ENCODE data around the gene VKORC1L1.
"Not testable (repeated sequence)": the region's sequence is repeated elsewhere in the genome, so short reads cannot be mapped to it uniquely, and the experiment has no call there.

Gene VKORC1L1

GRCh38 chr7:65872776-65873581, at the start of gene VKORC1L1:
Gene VKORC1L1 (plus strand): TSS chr7:65873074. CDS start chr7:65873372, 298 bp downstream.
- DNase-seq (ENCODE audit: low read depth): peak; percentile 83

GRCh38 chr7:65827366-65827765, 45.5 kb upstream of the VKORC1L1 start:
- DNase-seq (ENCODE audit: low read depth): no peak

GRCh38 chr7:65832281-65832680, 40.6 kb upstream of the VKORC1L1 start:
- no peak for DNase-seq (ENCODE audit: low read depth)

GRCh38 chr7:65836684-65837083, 36.2 kb upstream of the VKORC1L1 start:
- DNase-seq (ENCODE audit: low read depth): not testable (repeated sequence)

GRCh38 chr7:65837541-65837956, 35.3 kb upstream of the VKORC1L1 start:
- DNase-seq (ENCODE audit: low read depth): peak; percentile 20

- DNase-seq (ENCODE audit: low read depth): no peak
Measured at GRCh38 chr7:65839846-65840245, 33.0 kb upstream of the VKORC1L1 start.

GRCh38 chr7:65840446-65840845, 32.4 kb upstream of the VKORC1L1 start:
- no peak for DNase-seq (ENCODE audit: low read depth)

- DNase-seq (ENCODE audit: low read depth): not testable (repeated sequence)
Measured at GRCh38 chr7:65843616-65844015, 29.3 kb upstream of the VKORC1L1 start.

- no peak for DNase-seq (ENCODE audit: low read depth)
Measured at GRCh38 chr7:65846008-65846570, 26.8 kb upstream of the VKORC1L1 start.

- DNase-seq (ENCODE audit: low read depth): not testable (repeated sequence)
Measured at GRCh38 chr7:65853426-65853825, 19.4 kb upstream of the VKORC1L1 start.

GRCh38 chr7:65853892-65854291, 19.0 kb upstream of the VKORC1L1 start:
- not testable (repeated sequence) for DNase-seq (ENCODE audit: low read depth)

GRCh38 chr7:65857321-65857894, 15.5 kb upstream of the VKORC1L1 start:
- not testable (repeated sequence) for DNase-seq (ENCODE audit: low read depth)

GRCh38 chr7:65858660-65859059, 14.2 kb upstream of the VKORC1L1 start:
- not testable (repeated sequence) for DNase-seq (ENCODE audit: low read depth)

- not testable (repeated sequence) for DNase-seq (ENCODE audit: low read depth)
Measured at GRCh38 chr7:65866244-65866643, 6.6 kb upstream of the VKORC1L1 start.

GRCh38 chr7:65867681-65868080, 5.2 kb upstream of the VKORC1L1 start:
- not testable (repeated sequence) for DNase-seq (ENCODE audit: low read depth)

GRCh38 chr7:65869312-65869711, 3.6 kb upstream of the VKORC1L1 start:
- not testable (repeated sequence) for DNase-seq (ENCODE audit: low read depth)

GRCh38 chr7:65871451-65871850, 1.4 kb upstream of the VKORC1L1 start:
- DNase-seq (ENCODE audit: low read depth): not testable (repeated sequence)

GRCh38 chr7:65873582-65874193, 814 bp downstream of the VKORC1L1 start:
- not testable (repeated sequence) for DNase-seq (ENCODE audit: low read depth)

GRCh38 chr7:65875715-65876114, 2.8 kb downstream of the VKORC1L1 start:
- DNase-seq (ENCODE audit: low read depth): not testable (repeated sequence)

- DNase-seq (ENCODE audit: low read depth): not testable (repeated sequence)
Measured at GRCh38 chr7:65879292-65880153, 6.6 kb downstream of the VKORC1L1 start.

- not testable (repeated sequence) for DNase-seq (ENCODE audit: low read depth)
Measured at GRCh38 chr7:65880242-65880641, 7.4 kb downstream of the VKORC1L1 start.

- not testable (repeated sequence) for DNase-seq (ENCODE audit: low read depth)
Measured at GRCh38 chr7:65884983-65885382, 12.1 kb downstream of the VKORC1L1 start.
